ENCODE results near the gene GJA4.

GJA4 gene

DNA sequence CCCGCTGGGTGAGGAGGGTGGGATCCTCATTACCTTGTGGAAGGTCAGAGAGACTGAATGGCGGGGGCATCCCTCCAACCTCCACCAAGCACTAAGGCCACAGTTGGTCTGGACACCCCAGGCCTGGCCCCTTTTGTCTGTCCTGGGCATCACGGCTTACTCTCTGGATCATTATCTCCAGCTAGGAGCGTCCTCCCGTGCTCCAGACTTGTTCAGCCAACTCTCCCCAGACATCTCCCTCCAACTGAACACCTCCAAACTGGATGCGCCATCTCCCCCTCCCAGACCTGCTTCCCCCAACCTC lies 45.2 kb upstream of the GJA4 start:
- TF ChIP-seq, protein P1, sequence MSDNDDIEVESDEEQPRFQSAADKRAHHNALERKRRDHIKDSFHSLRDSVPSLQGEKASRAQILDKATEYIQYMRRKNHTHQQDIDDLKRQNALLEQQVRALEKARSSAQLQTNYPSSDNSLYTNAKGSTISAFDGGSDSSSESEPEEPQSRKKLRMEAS (IDR thresholded peaks at IDR 0.05; ENCODE audit: low read depth, low read length) = no peak
- TF ChIP-seq MYC (IDR thresholded peaks at IDR 0.05; ENCODE audit: low read depth, low read length) (no peak), POLR2A (IDR thresholded peaks at IDR 0.05; ENCODE audit: extremely low read depth, insufficient read length) (no peak)
- TF ChIP-seq, protein P2, sequence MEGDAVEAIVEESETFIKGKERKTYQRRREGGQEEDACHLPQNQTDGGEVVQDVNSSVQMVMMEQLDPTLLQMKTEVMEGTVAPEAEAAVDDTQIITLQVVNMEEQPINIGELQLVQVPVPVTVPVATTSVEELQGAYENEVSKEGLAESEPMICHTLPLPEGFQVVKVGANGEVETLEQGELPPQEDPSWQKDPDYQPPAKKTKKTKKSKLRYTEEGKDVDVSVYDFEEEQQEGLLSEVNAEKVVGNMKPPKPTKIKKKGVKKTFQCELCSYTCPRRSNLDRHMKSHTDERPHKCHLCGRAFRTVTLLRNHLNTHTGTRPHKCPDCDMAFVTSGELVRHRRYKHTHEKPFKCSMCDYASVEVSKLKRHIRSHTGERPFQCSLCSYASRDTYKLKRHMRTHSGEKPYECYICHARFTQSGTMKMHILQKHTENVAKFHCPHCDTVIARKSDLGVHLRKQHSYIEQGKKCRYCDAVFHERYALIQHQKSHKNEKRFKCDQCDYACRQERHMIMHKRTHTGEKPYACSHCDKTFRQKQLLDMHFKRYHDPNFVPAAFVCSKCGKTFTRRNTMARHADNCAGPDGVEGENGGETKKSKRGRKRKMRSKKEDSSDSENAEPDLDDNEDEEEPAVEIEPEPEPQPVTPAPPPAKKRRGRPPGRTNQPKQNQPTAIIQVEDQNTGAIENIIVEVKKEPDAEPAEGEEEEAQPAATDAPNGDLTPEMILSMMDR (IDR thresholded peaks at IDR 0.05; ENCODE audit: low read depth, low read length) = no peak
- no peak overlapping the region for H3K4me3 ChIP-seq (ENCODE audit: low read depth, low read length)
- DNase-seq (ENCODE audit: low read depth) = no peak

DNA sequence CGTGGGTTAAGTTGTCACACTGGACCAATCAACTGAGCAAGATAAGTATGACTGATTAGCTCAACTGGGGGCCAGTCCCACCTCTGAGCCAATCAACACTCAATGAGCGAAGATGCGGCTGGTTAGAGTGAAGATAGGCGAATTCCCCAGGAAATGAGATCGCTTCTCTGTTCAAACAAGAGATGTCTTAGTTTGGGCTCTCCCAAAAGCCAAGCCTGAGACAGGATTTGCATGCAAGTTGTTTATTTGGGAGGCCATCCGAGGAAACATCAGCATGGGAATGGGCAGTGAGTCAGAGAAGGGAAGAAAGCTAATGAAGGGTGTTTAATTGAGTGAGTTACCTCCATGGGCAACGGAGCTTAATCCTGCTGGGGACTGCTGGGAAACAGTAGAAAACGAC lies 42.8 kb upstream of the GJA4 start:
- TF ChIP-seq MYC (IDR thresholded peaks at IDR 0.05; ENCODE audit: low read depth, low read length) = no peak
- TF ChIP-seq, protein P2 (IDR thresholded peaks at IDR 0.05; ENCODE audit: low read depth, low read length) = no peak
- TF ChIP-seq POLR2A (IDR thresholded peaks at IDR 0.05; ENCODE audit: extremely low read depth, insufficient read length) = no peak
- TF ChIP-seq, protein P1 (IDR thresholded peaks at IDR 0.05; ENCODE audit: low read depth, low read length) = no peak
- no peak for DNase-seq (ENCODE audit: low read depth)
- no peak overlapping the region for H3K4me3 ChIP-seq (ENCODE audit: low read depth, low read length)

DNA sequence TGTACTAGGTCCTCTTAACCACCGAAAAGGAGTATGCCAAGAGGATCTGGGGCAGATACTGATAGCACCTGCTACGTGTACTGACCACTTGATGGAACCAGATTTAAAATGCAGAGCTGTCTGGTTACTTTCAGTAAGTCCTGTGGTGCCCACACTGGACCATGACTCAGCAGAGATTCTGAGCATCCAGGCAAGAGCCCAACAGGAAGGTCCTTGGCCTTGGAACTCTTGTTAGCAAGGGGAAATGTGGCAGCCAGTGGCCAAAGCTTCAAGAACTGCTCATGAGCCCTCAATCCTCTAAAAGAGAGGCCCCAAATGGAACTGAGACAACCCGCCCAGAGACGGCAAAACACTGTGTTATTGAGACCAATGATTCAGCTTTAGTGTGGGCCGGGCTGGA lies 42.2 kb upstream of the GJA4 start:
- DNase-seq (ENCODE audit: low read depth) = no peak
- TF ChIP-seq POLR2A (IDR thresholded peaks at IDR 0.05; ENCODE audit: extremely low read depth, insufficient read length) = no peak
- no peak for TF ChIP-seq MYC (IDR thresholded peaks at IDR 0.05; ENCODE audit: low read depth, low read length)
- TF ChIP-seq, protein P1 (IDR thresholded peaks at IDR 0.05; ENCODE audit: low read depth, low read length) = no peak
- TF ChIP-seq, protein P2 (IDR thresholded peaks at IDR 0.05; ENCODE audit: low read depth, low read length) = no peak
- H3K4me3 ChIP-seq (ENCODE audit: low read depth, low read length) = no peak overlapping the region

DNA sequence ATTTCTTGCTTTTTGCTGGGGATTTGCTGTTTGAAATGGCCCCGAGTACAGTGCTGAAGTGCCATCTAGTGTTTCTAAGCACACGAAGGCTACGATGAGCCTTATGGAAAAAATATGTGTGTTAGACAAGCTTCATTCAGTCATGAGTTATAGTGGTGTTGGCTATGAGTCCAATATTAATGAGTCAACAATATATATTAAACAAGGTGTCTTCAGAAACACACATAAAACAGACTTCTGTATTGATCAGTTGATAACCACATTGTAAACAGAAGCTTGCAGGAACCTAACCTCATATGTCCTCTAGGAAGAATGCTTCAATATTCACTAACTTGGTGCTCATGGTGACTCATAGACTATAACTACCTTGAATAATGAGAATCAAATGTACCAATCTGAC lies 39.6 kb upstream of the GJA4 start:
- no peak for TF ChIP-seq MYC (IDR thresholded peaks at IDR 0.05; ENCODE audit: low read depth, low read length)
- no peak for DNase-seq (ENCODE audit: low read depth)
- H3K4me3 ChIP-seq (ENCODE audit: low read depth, low read length) = no peak overlapping the region

DNA sequence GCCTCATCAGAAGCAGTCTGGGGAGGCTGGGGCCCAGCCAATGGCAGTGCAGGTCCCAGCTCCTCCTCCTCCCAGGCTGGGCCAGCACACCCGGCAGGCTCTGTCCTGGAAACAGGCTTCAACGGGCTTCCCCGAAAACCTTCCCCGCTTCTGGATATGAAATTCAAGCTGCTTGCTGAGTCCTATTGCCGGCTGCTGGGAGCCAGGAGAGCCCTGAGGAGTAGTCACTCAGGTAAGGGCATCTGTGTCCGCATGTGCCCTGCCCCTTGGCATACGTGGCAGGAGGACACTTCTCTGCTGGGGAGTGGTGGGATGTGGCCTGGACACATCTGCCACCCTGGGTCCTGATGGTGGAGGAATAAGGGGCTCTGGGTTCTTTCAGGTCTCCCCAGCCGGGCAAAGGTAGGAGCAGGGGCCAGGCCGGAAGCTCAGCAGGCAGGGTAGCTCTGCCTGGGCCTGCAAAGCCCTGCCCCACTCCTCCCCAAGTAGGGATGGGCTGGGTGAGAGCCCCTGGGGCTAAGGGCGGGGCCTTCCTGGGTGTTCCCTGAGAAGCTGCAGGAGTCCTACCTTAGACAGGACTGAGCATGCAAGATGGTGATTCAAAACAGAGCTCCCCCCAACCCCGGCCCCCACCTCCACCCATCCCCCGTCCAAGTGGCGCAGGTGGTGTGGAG lies 37.7 kb upstream of the GJA4 start, which contains the start of gene GJB5:
TSS of gene GJB5 (plus strand) at position 84 of the 674 bp plus-strand sequence. CDS start 2,284 bp downstream, outside the sequence.
- H3K4me3 ChIP-seq (ENCODE audit: low read depth, low read length) = no peak within 1 kb of the TSS
- DNase-seq (ENCODE audit: low read depth) = no peak
- TF ChIP-seq, protein P2 (IDR thresholded peaks at IDR 0.05; ENCODE audit: low read depth, low read length) = no peak
- TF ChIP-seq MYC (IDR thresholded peaks at IDR 0.05; ENCODE audit: low read depth, low read length) (no peak), POLR2A (IDR thresholded peaks at IDR 0.05; ENCODE audit: extremely low read depth, insufficient read length) (no peak)
- TF ChIP-seq, protein P1 (IDR thresholded peaks at IDR 0.05; ENCODE audit: low read depth, low read length) = no peak

DNA sequence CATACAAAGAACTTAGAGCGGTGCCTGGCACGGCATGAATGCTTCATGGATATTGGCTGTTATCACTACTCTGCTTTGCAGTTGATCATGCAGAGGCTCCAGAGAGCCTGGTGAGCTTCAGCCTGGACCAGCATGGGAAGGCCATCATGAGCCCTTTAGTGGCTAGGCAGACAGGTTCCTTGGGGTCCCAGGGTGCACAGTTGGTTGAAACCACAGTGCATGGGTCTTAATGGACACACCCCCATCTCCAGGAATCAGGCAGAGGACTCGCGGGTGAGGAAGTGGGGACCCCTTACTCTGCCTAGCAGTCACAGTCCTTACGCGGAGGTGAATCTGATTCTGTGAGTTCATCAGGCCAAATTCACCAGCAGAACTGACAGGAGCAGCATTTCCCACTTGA lies 36.8 kb upstream of the GJA4 start:
- no peak for DNase-seq (ENCODE audit: low read depth)
- H3K4me3 ChIP-seq (ENCODE audit: low read depth, low read length) = no peak overlapping the region
- TF ChIP-seq, protein P1 (IDR thresholded peaks at IDR 0.05; ENCODE audit: low read depth, low read length) = no peak
- TF ChIP-seq POLR2A (IDR thresholded peaks at IDR 0.05; ENCODE audit: extremely low read depth, insufficient read length) (no peak), MYC (IDR thresholded peaks at IDR 0.05; ENCODE audit: low read depth, low read length) (no peak)
- TF ChIP-seq, protein P2 (IDR thresholded peaks at IDR 0.05; ENCODE audit: low read depth, low read length) = no peak

Measured in NB4 (cell line).